ENCODE data around the gene KIT.

Gene KIT

DNA sequence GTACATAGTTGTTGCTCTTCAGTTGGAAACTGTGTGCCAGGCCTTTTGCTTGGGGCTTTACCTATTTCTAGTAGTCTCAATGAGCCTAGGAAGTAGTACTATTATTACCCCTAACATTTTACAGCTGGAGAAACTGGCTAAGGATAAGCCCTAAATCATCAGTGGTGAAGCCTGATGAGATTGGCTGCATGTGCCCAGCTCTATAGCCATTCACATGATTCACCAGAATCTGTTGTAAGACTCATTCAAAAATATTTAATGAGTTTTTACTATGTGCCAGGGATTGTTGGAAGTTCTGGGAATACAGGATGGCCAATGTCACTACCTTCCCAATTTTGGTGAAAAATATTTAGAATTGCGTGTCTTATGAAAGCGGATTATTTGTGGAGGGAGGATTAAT lies 2.8 kb downstream of the KIT start:
- DNase-seq (ENCODE audit: low read depth, low spot score): no peak

GRCh38 chr4:54661169-54661568 lies 3.4 kb downstream of the KIT start:
- DNase-seq (ENCODE audit: low read depth, low spot score): no peak

DNA sequence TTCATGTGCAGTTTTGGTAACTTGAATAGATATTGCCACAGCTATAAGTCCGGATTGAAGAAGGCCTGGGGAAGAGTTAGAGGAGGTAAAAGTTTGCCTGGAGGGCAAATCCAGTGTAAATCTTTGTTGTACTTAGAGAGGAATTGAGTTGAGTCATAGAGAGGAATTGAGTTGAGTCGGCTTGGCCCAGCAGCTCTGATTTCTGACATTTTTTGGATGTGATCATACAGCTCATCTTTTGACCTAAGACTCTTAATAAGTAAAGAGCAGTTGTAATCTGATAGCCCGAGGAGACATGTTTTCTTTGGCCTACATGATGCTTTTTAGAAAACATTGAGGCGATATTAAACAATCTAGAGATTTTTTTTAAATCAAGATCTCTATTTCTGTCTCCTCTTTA lies 3.9 kb downstream of the KIT start:
- no peak for DNase-seq (ENCODE audit: low read depth, low spot score)

DNA sequence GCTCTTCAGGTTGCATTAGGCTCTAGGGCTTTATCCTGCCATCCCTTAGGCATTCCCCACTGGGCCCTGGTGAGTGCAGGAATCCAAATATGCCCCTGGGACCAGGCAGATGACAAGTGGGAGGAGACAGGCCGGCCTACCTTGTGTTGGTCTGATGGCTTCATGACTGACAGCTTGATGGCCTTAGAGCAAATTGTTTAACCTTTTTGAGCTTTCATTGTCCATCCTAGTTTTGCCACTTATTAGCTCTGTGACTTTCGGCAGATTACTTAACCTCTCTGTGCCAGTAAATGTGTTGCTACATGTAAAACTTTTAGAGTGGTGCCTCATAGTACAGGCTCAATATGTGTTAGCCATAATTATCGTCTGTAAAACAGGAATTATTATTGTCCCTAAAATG lies 4.4 kb downstream of the KIT start:
- DNase-seq (ENCODE audit: low read depth, low spot score): no peak

- no peak for DNase-seq (ENCODE audit: low read depth, low spot score)
These were observed 5.3 kb downstream of the KIT start for GRCh38 chr4:54662901-54663585.

DNA sequence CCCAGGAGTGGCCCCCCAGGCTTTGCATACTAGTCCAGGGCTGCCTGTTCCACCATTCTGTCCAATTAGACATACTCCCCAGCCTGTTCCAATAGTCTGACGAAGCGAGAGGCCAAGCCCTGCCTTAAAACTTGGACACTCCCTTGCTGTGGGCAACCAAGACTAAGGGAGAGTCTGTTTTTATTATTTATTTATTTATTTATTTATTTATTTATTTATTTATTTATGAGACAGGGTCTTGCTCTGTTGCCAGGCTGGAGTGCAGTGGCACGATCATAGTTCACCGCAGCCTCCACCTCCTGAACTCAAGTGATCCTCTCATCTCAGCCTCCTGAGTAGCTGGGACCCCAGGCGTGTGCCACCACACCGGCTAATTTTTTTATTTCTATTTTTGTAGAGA lies 6.6 kb downstream of the KIT start:
- no peak for DNase-seq (ENCODE audit: low read depth, low spot score)

DNA sequence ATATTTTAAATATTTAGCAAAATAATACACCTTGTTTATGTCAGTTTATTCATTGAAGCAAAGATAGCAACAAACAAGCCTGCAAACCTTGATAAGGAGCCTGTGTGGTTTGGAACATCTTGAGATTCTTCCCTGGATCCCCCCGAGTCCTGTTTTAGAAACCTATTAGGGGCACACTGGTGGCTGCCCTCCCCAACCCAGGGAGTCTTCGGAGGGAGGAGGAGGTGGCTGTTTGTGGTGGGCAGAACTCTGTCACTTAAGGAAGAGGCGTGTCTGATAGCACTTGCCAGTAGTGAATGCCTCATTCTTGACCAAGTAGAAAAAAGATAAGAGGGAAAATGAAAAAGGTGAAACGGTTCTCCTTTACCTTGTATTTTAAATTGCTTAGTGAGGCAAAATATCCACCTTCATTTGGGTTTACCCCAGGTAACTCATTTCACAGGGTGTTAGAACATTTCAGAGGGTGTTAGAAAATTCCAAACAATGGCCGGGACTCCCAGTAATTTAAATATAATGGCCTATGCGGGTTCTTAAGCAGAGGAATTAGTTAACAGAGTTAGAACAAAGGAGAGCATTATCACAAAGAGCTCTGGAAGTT lies 10.4 kb downstream of the KIT start:
- DNase-seq (ENCODE audit: low read depth, low spot score): no peak

- DNase-seq (ENCODE audit: low read depth, low spot score): no peak
These were observed 12.1 kb downstream of the KIT start for GRCh38 chr4:54669831-54670230.

DNA sequence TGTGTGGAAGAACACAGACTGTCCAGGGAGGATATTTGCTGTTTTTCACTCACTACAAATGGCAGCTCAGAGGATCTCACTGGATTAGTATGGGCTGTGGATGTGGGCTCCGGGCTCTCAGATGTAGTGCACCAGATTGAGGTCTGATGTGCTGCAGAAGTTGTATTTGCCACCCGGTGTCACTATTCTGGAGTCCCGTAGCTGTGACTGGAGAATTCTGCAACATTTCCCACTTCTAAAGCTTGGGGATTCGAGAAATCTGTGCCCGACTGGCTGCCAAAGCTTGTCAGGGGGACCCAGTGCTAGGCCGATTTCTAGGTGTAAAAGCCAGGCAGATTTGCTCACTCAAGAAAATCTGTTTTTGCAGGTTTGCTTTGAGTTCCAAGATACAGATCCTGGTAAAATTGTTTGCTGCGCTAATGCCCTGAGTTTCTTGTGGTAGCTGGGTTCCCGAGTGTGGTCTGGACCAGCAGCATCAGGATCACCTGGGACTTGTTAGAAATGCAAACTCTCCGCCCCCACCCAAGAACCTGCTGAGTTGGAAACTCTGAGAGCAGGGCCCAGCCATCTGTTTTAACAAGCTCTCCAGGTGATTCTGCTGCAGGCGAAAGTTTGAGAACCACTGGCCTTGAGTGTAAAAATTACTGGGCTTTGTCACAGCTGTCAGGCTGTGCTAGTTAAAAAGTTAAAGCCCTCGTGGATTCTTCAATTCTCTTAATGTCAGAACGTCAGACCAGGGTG lies 18.1 kb downstream of the KIT start:
- DNase-seq (ENCODE audit: low read depth, low spot score): no peak

DNA sequence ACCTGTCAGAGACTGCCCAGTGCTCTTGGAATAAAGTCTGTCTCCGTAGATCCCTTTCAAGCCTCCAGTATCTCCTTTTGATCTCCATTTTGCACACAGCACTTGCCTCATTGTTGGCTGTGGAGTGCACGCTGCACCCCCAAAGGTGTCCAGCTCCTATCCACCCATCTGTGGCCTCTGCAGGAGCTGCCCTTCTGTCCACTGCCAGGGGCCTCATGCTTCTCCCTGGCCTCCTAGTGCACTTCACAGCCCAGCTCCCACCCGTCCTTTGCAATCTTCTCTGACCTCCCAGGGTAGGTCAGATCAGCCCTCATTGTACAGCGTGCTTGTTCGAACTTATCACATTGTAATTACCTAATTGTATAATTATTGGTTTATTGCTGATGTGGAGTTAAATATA lies 18.9 kb downstream of the KIT start:
- DNase-seq (ENCODE audit: low read depth, low spot score): no peak

DNA sequence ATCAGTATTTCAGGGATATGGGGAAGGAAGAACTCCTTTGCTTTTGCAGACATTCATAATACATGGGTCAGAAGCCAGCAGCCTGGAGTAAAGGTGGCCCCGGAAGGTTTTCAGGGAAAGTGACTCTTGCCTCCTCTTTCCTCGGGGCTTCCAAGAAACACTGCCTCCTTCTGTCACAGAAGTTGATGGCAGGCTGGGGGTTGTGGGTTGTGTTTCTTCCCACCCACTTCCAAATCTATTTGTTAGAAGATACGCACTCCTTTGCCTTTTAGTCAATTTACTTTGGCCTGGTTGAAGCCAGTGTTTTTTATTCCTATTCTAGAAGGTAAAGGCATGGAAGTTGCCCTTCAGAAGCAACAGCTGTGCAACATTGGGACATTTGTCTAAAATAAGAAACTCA lies 19.7 kb downstream of the KIT start:
- no peak for DNase-seq (ENCODE audit: low read depth, low spot score)

- no peak for DNase-seq (ENCODE audit: low read depth, low spot score)
These were observed 20.3 kb downstream of the KIT start for GRCh38 chr4:54677853-54678650.

DNA sequence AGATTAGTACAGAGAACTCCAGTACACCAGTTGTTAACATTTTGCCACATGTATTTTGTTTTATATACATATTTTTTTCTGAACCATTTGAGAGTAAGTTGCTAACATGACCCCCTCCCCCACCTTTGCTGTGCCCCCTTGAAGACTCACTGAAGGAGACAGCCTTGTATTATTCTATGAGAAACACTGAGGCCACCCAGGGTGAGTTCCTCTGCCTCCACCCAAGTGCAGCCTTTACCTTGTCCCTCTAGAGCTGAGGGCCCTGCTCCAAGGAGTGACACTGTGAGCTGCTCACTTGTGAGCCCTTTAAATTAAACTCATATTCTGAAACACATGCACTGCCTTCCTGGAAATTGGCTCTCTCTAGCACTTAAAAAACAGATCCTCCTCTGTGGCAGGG lies 21.1 kb downstream of the KIT start:
- no peak for DNase-seq (ENCODE audit: low read depth, low spot score)

DNA sequence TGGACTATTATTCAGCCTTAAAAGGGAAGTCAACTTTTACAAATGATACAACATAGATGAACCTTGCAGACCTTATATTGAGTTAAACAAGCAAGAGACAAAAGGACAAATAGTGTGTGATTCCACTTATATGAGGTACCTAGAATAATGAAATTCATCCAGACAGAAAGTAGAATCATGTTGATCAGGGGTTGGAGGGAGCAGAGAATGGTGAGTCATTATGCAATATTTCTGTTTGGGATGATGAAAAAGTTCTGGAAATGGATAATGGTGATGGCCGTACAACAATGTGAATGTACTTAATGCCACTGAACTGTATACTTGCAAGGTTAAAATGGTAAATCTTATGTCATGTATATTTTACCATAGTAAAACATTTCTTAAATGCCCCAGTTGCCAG lies 22.1 kb downstream of the KIT start:
- no peak for DNase-seq (ENCODE audit: low read depth, low spot score)

- no peak for DNase-seq (ENCODE audit: low read depth, low spot score)
These were observed 26.0 kb downstream of the KIT start for GRCh38 chr4:54683616-54684346.

DNA sequence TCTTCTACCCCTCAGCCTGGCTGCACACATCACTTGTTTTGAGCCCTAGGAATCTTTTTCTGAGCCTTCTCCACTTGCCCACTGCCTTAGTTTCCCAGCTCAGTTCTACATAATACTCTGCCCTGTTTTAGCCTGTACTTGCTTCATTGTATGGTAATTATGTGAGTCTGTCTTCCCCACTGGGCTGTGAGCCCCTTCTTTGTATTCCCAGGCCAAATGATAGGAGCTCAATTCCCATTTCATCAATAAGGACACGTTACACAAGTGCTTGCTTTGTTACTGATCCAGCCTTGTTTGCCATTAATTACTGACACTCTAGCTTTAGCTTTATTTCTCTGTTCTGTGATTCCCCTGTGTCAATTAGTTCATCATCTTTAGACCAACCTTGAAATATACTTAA lies 28.1 kb downstream of the KIT start:
- DNase-seq (ENCODE audit: low read depth, low spot score): no peak

DNA sequence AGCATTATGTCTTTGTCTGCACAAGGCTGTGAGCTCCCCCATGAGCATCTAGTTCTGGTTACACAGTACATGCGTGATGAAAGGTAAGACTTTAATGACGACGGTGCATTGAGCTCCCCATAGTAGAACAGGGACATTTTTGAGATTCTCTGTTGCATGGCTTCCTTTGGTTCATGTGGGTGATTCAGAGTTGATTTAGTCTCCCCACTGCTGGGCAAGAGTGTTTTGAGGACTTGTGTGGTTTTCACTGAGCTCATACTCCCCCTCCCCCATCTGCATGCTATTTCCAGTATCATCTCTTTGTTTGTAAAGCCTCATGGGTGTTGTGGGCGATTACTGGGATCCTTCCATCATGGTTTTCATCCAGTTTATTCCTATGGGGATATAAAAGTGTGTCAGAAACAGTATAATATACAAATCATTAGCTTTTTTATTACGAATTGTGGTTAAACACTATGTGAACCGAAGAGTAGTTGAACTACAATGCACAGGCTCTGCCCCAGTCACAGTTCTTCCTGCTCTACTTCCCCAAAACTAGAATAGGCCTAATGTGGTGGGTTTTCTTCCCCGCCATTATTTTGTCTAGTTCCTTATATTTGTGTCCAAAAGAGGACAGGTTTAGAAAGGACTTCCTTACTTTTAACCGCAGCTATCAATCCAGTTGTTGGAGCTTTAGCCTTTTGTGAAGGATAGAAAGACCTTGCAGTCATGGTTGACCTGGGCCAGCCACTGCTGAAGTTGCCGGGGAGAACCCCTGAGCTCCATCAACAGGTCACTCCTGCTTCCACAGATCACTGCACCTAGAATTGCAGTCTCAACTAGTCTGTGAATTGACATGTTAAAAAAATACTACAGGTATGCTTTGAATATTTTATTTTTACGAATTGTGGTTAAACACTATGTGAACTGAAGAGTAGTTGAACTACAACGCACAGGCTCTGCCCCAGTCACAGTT lies 30.4 kb downstream of the KIT start:
- no peak for DNase-seq (ENCODE audit: low read depth, low spot score)

- no peak for DNase-seq (ENCODE audit: low read depth, low spot score)
These were observed 37.6 kb downstream of the KIT start for GRCh38 chr4:54695337-54695736.

GRCh38 chr4:54695788-54696187 lies 38.0 kb downstream of the KIT start:
- no peak for DNase-seq (ENCODE audit: low read depth, low spot score)

DNA sequence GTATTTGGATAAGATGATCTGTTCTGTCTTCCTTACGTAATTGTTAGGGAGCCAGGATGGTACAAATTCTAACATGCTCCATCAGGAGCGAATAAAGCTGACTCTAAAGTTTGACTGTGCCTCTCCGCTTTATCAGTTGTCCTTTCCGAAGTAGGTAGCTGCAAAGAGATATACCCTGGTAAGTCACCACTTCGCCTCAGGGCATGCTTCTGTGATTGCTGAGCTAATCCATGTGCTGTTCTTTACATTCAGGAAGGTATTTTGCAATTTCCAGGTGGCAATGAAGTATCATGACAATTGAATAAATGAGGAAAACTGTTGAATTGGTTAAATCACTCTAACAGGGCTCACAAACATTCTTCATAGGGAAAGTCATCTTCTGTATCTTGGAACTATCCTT lies 38.9 kb downstream of the KIT start:
- no peak for DNase-seq (ENCODE audit: low read depth, low spot score)

DNA sequence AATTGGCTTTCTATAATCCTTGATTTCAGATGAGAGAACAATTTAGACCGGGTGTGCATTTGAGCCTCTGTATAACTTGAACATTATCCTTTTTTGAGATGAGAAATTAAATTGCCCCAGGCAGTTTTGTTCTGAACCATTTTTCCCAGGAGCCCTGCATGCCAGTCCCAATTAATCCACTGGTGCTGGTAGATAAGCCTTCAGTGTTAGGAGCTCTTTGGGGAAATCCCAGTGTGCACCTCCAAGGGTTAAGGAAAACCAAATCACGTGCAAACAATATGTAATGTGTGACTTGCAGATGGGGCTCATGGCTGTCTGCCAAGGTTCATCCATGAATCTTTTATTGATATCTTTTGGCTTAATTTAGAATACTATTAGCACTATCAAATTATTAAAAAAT lies 43.2 kb downstream of the KIT start:
- no peak for DNase-seq (ENCODE audit: low read depth, low spot score)
